Measurements from ENCODE around the gene ATPAF1. TPM values are rescaled to one million over a fixed set of nuclear protein-coding genes. Genes with fewer than 3 reads are reported as not detected.

The ATPAF1 gene
- total and polyA plus RNA-seq, 10 of the 15 experiments (the other 5 are each of a cell fraction or from before 2014, with no cell fraction given): 15.2 to 93.5 (median 48.4) TPM

GRCh38 chr1:46682064-46682463, 13.9 kb upstream of the ATPAF1 start:
- no peak overlapping the region for H3K9ac ChIP-seq (ENCODE audit: control insufficient read depth, insufficient read depth, low read length)
- ChIA-PET SMC1A (ENCODE audit: uncharacterized antibody, unreplicated experiment) (no interaction called here), CTCF (interaction anchor here (1.6 kb wide), 1 partner anchor 18 kb away, joined by 3 read pairs; no protein-coding TSS in a partner anchor), RAD21 (ENCODE audit: unreplicated experiment) (no interaction called here), POLR2A (interaction anchor here (0.8 kb wide), 1 partner anchor 15 kb away, joined by 4 read pairs; no protein-coding TSS in a partner anchor)
- no peaks in the 10 kb centered on the region for H3K79me2 ChIP-seq (ENCODE audit: control insufficient read depth, insufficient read depth, low read length)
- no peak for ATAC-seq
- no peak overlapping the region for H3K27ac ChIP-seq (ENCODE audit: control insufficient read depth, insufficient read depth)
- BruUV-seq (replicated peaks): no TSS peak
- in situ Hi-C loops (cut with MboI) (no loop called here), intact Hi-C loops (cut with micrococcal nuclease; ENCODE audit: unreplicated experiment) (no loop called here)
- H3K9me3 ChIP-seq (replicated peaks; ENCODE audit: control insufficient read depth, insufficient read depth, low read length): no peaks in the 10 kb centered on the region
- DNase-seq (ENCODE audit: low read depth, low spot score): no peak
- H2AFZ ChIP-seq (ENCODE audit: control insufficient read depth, low read depth, low read length): no peak overlapping the region
- no peak overlapping the region for H3K4me3 ChIP-seq
- 65% methylated on average over 1 of the region's 1 CpG for WGBS (ENCODE audit: insufficient coverage, insufficient replicate concordance, low lambda C conversion rate, missing lambda C conversion rate)
- H3K27me3 ChIP-seq (replicated peaks in 1 of 2; ENCODE audit: control insufficient read depth in 2 of 2, insufficient read depth in 2 of 2, low read length in 1 of 2): no peaks in the 10 kb centered on the region
- no peak for FAIRE-seq
- no peaks in the 10 kb centered on the region for H4K20me1 ChIP-seq (ENCODE audit: control insufficient read depth, insufficient read depth)
- TF ChIP-seq SMAD1 (IDR thresholded peaks at IDR 0.05; ENCODE audit: low read depth, partially characterized antibody) (no peak), POLR2AphosphoS2 (IDR thresholded peaks at IDR 0.05; ENCODE audit: low read depth, low read length) (no peak), SPI1 (IDR thresholded peaks at IDR 0.05; ENCODE audit: borderline replicate concordance, insufficient read depth, low read depth, low read length) (no peak)
- H3K4me2 ChIP-seq (ENCODE audit: control insufficient read depth, insufficient read depth): no peak overlapping the region
- H3K36me3 ChIP-seq (ENCODE audit: control insufficient read depth in 2 of 2, insufficient read depth in 2 of 2, low read length in 1 of 2): peaks cover 7 to 32% of the 10 kb centered on the region in 2 experiments
- no peaks in the 10 kb centered on the region for H3K4me1 ChIP-seq (ENCODE audit: control insufficient read depth, insufficient read depth, low read length)

DNA sequence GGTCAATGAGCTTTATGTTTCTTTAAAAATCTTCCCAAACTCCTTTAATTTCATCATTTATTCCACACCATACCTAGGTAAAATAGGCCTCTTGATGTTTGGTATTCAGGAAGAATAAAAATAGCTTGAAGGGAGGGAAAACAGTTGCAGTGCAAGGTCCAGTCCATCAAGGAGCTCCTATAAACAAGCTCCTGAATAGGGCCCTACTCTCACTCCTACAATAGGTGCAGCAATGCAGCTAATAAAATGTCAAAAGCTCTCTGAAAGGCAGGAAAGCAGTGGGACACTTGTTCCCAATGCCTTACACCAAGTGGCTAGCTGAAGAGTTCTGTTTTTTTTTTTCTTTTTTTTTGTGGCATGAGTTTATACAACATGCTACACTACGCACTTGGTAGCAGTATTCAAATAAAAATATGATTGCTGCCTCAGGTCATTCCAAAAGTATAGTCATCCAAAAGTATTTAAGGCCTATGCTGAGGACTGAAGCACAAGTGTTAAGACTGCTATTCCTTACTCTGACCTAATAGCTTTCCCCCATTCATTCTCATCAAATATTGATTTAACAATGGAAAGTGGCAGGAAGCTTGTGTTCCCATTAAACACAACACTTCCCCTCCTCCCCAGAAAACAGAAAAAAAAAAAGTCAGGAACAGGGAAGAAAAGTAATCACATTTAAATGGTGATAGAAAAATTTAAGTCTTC, 13.3 kb upstream of the ATPAF1 start:
- H3K79me2 ChIP-seq (ENCODE audit: control insufficient read depth, insufficient read depth, low read length): no peaks in the 10 kb centered on the region
- ChIA-PET POLR2A (interaction anchor here (0.8 kb wide), 1 partner anchor 14 kb away, joined by 4 read pairs; no protein-coding TSS in a partner anchor), SMC1A (ENCODE audit: uncharacterized antibody, unreplicated experiment) (interaction anchor here (0.7 kb wide), 1 partner anchor 99 kb away, joined by 3 read pairs; no protein-coding TSS in a partner anchor), CTCF (interaction anchor here (0.6 to 1.6 kb wide), 3 partner anchors 19 to 75 kb away, joined by 3 read pairs; no protein-coding TSS in a partner anchor), RAD21 (ENCODE audit: unreplicated experiment) (interaction anchor here (1.0 kb wide), 1 partner anchor 58 kb away, joined by 3 read pairs; no protein-coding TSS in a partner anchor)
- no peaks in the 10 kb centered on the region for H3K27me3 ChIP-seq (replicated peaks in 1 of 2; ENCODE audit: control insufficient read depth in 2 of 2, insufficient read depth in 2 of 2, low read length in 1 of 2)
- DNase-seq (ENCODE audit: low read depth, low spot score) (no peak), FAIRE-seq (no peak), ATAC-seq (no peak)
- BruUV-seq (replicated peaks): no TSS peak
- H3K4me1 ChIP-seq (ENCODE audit: control insufficient read depth, insufficient read depth, low read length): no peaks in the 10 kb centered on the region
- intact Hi-C loops (cut with micrococcal nuclease; ENCODE audit: unreplicated experiment): no loop called here
- no peak for TF ChIP-seq CHD4 (IDR thresholded peaks at IDR 0.05)
- TF ChIP-seq, protein P1, sequence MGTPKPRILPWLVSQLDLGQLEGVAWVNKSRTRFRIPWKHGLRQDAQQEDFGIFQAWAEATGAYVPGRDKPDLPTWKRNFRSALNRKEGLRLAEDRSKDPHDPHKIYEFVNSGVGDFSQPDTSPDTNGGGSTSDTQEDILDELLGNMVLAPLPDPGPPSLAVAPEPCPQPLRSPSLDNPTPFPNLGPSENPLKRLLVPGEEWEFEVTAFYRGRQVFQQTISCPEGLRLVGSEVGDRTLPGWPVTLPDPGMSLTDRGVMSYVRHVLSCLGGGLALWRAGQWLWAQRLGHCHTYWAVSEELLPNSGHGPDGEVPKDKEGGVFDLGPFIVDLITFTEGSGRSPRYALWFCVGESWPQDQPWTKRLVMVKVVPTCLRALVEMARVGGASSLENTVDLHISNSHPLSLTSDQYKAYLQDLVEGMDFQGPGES (IDR thresholded peaks at IDR 0.05): no peak
- TF ChIP-seq RAD21 (IDR thresholded peaks at IDR 0.05; ENCODE audit: insufficient read depth, low read depth, low read length): no peak
- no peak for TF ChIP-seq STAT3 (IDR thresholded peaks at IDR 0.05; ENCODE audit: low read depth, low read length)
- no peak for TF ChIP-seq IKZF1 (conservative IDR thresholded peaks at IDR 0.05)
- TF ChIP-seq RELB (IDR thresholded peaks at IDR 0.05; ENCODE audit: low read depth): no peak
- TF ChIP-seq ZNF207 (IDR thresholded peaks at IDR 0.05; ENCODE audit: borderline replicate concordance): no peak
- no peaks in the 10 kb centered on the region for H4K20me1 ChIP-seq (ENCODE audit: control insufficient read depth, insufficient read depth)
- in situ Hi-C loops (cut with MboI): no loop called here
- 100% methylated on average over 1 of the region's 1 CpG for WGBS (ENCODE audit: insufficient coverage, insufficient replicate concordance, low lambda C conversion rate, missing lambda C conversion rate)
- no peak overlapping the region for H3K4me3 ChIP-seq
- peaks cover 7 to 32% of the 10 kb centered on the region in 2 experiments for H3K36me3 ChIP-seq (ENCODE audit: control insufficient read depth in 2 of 2, insufficient read depth in 2 of 2, low read length in 1 of 2)
- no peak overlapping the region for H3K4me2 ChIP-seq (ENCODE audit: control insufficient read depth, insufficient read depth)
- no peak overlapping the region for H2AFZ ChIP-seq (ENCODE audit: control insufficient read depth, low read depth, low read length)
- no peak overlapping the region for H3K9ac ChIP-seq (ENCODE audit: control insufficient read depth, insufficient read depth, low read length)
- H3K9me3 ChIP-seq (replicated peaks; ENCODE audit: control insufficient read depth, insufficient read depth, low read length): no peaks in the 10 kb centered on the region
- H3K27ac ChIP-seq (ENCODE audit: control insufficient read depth, insufficient read depth): no peak overlapping the region
